ENCODE data around the gene CSPG4.
"Not testable (repeated sequence)": the region's sequence is repeated elsewhere in the genome, so short reads cannot be mapped to it uniquely, and the experiment has no call there.

CSPG4 gene

GRCh38 chr15:75738014-75738646 lies 25.5 kb upstream of the CSPG4 start:
- no peak for DNase-seq

GRCh38 chr15:75737116-75738013 lies 24.7 kb upstream of the CSPG4 start:
- not testable (repeated sequence) for DNase-seq

GRCh38 chr15:75736256-75736655 lies 23.6 kb upstream of the CSPG4 start:
- DNase-seq: no peak

- DNase-seq: not testable (repeated sequence)
These were observed 22.5 kb upstream of the CSPG4 start for GRCh38 chr15:75734861-75735760.

- DNase-seq: no peak
These were observed 21.4 kb upstream of the CSPG4 start for GRCh38 chr15:75733761-75734651.

- peak; percentile 53 for DNase-seq
These were observed 20.3 kb upstream of the CSPG4 start for GRCh38 chr15:75732809-75733451.

- no peak for DNase-seq
These were observed 19.6 kb upstream of the CSPG4 start for GRCh38 chr15:75732177-75732808.

- DNase-seq: no peak
These were observed 18.9 kb upstream of the CSPG4 start for GRCh38 chr15:75731248-75732151.

- not testable (repeated sequence) for DNase-seq
These were observed 18.0 kb upstream of the CSPG4 start for GRCh38 chr15:75730376-75731247.

GRCh38 chr15:75729326-75730069 lies 16.9 kb upstream of the CSPG4 start:
- no peak for DNase-seq

- peak; percentile 83 for DNase-seq
These were observed 15.4 kb upstream of the CSPG4 start for GRCh38 chr15:75727851-75728715.

GRCh38 chr15:75727031-75727531 lies 14.4 kb upstream of the CSPG4 start:
- DNase-seq: no peak

GRCh38 chr15:75725719-75726607 lies 13.3 kb upstream of the CSPG4 start:
- DNase-seq: no peak

- no peak for DNase-seq
These were observed 12.5 kb upstream of the CSPG4 start for GRCh38 chr15:75725006-75725718.
